ENCODE measurements around the gene LRP5.

- TF ChIP-seq CTCF (IDR thresholded peaks at IDR 0.05) (no peak), POLR2A (IDR thresholded peaks at IDR 0.05) (no peak)
Measured at GRCh38 chr11:68273026-68273738, 39.2 kb upstream of the LRP5 start.

All from adrenal gland (tissue), 5 donors.